ENCODE measurements around the gene CDC27. TPM values are rescaled to one million over a fixed set of nuclear protein-coding genes. Genes with fewer than 3 reads are reported as not detected.

Gene CDC27
- 65.3 and 112 TPM in 2 replicates for polyA plus RNA-seq (2011; rRNA removed)
- 80.8 and 91.1 TPM in 2 replicates for polyA minus RNA-seq (2011; rRNA and poly(A)+ RNA removed)

GRCh38 chr17:47188876-47189731 lies at the start of gene CDC27:
Gene CDC27, minus strand, starts transcription at chr17:47189295. Its CDS starts 123 bp downstream, at chr17:47189172.
- ChIA-PET CTCF (interaction anchor here (0.7 to 1.4 kb wide), 3 partner anchors 15 to 126 kb away, joined by 3 to 4 read pairs (median 4); no protein-coding TSS in a partner anchor), POLR2A (interaction anchor here (0.6 kb wide), 1 partner anchor 70 kb away, joined by 4 read pairs; no protein-coding TSS in a partner anchor)
- TF ChIP-seq CTCF (IDR thresholded peaks at IDR 0.05; ENCODE audit: insufficient read depth, low read depth, low read length) = no peak
- DNase-seq (ENCODE audit: low read depth) = peak; percentile 83
- no peaks in the 10 kb centered on the region for H3K27me3 ChIP-seq (ENCODE audit: control insufficient read depth, insufficient read depth, low read length)
- peak within 1 kb of the TSS; percentile 92 for H3K4me3 ChIP-seq (ENCODE audit: low read depth, low read length)
- H3K36me3 ChIP-seq (ENCODE audit: control insufficient read depth, insufficient read depth, low read length) = no peaks in the 10 kb centered on the region

- H3K27me3 ChIP-seq (ENCODE audit: control insufficient read depth, insufficient read depth, low read length) = no peaks in the 10 kb centered on the region
- H3K4me3 ChIP-seq (ENCODE audit: low read depth, low read length) = no peak overlapping the region
- H3K36me3 ChIP-seq (ENCODE audit: control insufficient read depth, insufficient read depth, low read length) = no peaks in the 10 kb centered on the region
- CTCF ChIA-PET = interaction anchor here (0.9 to 1.5 kb wide), 2 partner anchors 8 to 9 kb away, joined by 4 read pairs; no protein-coding TSS in a partner anchor
- no peak for TF ChIP-seq CTCF (IDR thresholded peaks at IDR 0.05; ENCODE audit: insufficient read depth, low read depth, low read length)
- POLR2A ChIA-PET = no interaction called here
- DNase-seq (ENCODE audit: low read depth) = no peak
Observed at GRCh38 chr17:47238321-47239010, 49.4 kb upstream of the CDC27 start.

GRCh38 chr17:47237841-47238240 lies 48.7 kb upstream of the CDC27 start:
- CTCF ChIA-PET = interaction anchor here (1.2 to 1.7 kb wide), 3 partner anchors 9 to 86 kb away, joined by 3 to 12 read pairs (median 4); partner anchors contain the start of gene EFCAB13
- POLR2A ChIA-PET = no interaction called here

GRCh38 chr17:47235923-47236322 lies 46.8 kb upstream of the CDC27 start:
- no peaks in the 10 kb centered on the region for H3K36me3 ChIP-seq (ENCODE audit: control insufficient read depth, insufficient read depth, low read length)
- ChIA-PET CTCF (interaction anchor here (1.0 kb wide), 1 partner anchor 25 kb away, joined by 3 read pairs; no protein-coding TSS in a partner anchor), POLR2A (no interaction called here)
- TF ChIP-seq CTCF (IDR thresholded peaks at IDR 0.05; ENCODE audit: insufficient read depth, low read depth, low read length) = no peak
- H3K27me3 ChIP-seq (ENCODE audit: control insufficient read depth, insufficient read depth, low read length) = no peaks in the 10 kb centered on the region
- no peak for DNase-seq (ENCODE audit: low read depth)
- H3K4me3 ChIP-seq (ENCODE audit: low read depth, low read length) = no peak overlapping the region

More at GRCh38 chr17:47237841-47238240, 48.7 kb upstream of the CDC27 start:
- H3K4me3 ChIP-seq (ENCODE audit: low read depth, low read length) = no peak overlapping the region
- H3K36me3 ChIP-seq (ENCODE audit: control insufficient read depth, insufficient read depth, low read length) = no peaks in the 10 kb centered on the region
- TF ChIP-seq CTCF (IDR thresholded peaks at IDR 0.05; ENCODE audit: insufficient read depth, low read depth, low read length) = no peak
- no peak for DNase-seq (ENCODE audit: low read depth)
- H3K27me3 ChIP-seq (ENCODE audit: control insufficient read depth, insufficient read depth, low read length) = no peaks in the 10 kb centered on the region

GRCh38 chr17:47235506-47235905 lies 46.4 kb upstream of the CDC27 start:
- TF ChIP-seq CTCF (IDR thresholded peaks at IDR 0.05; ENCODE audit: insufficient read depth, low read depth, low read length) = no peak
- H3K36me3 ChIP-seq (ENCODE audit: control insufficient read depth, insufficient read depth, low read length) = no peaks in the 10 kb centered on the region
- no peak overlapping the region for H3K4me3 ChIP-seq (ENCODE audit: low read depth, low read length)
- ChIA-PET CTCF (interaction anchor here (1.0 kb wide), 1 partner anchor 25 kb away, joined by 3 read pairs; no protein-coding TSS in a partner anchor), POLR2A (no interaction called here)
- H3K27me3 ChIP-seq (ENCODE audit: control insufficient read depth, insufficient read depth, low read length) = no peaks in the 10 kb centered on the region
- no peak for DNase-seq (ENCODE audit: low read depth)

Data from BJ (cell line).